IPS-NIHi11 (cell line): ENCODE measurements around the gene NACC2.
"Not testable (repeated sequence)": the region's sequence is repeated elsewhere in the genome, so short reads cannot be mapped to it uniquely, and the experiment has no call there.

Experiments
- DNase-seq: peaks from one replicate; pipeline ENCODE4 v3.0.0; 2012; ENCODE audit warnings: mixed read lengths, low spot score

The NACC2 gene

DNA sequence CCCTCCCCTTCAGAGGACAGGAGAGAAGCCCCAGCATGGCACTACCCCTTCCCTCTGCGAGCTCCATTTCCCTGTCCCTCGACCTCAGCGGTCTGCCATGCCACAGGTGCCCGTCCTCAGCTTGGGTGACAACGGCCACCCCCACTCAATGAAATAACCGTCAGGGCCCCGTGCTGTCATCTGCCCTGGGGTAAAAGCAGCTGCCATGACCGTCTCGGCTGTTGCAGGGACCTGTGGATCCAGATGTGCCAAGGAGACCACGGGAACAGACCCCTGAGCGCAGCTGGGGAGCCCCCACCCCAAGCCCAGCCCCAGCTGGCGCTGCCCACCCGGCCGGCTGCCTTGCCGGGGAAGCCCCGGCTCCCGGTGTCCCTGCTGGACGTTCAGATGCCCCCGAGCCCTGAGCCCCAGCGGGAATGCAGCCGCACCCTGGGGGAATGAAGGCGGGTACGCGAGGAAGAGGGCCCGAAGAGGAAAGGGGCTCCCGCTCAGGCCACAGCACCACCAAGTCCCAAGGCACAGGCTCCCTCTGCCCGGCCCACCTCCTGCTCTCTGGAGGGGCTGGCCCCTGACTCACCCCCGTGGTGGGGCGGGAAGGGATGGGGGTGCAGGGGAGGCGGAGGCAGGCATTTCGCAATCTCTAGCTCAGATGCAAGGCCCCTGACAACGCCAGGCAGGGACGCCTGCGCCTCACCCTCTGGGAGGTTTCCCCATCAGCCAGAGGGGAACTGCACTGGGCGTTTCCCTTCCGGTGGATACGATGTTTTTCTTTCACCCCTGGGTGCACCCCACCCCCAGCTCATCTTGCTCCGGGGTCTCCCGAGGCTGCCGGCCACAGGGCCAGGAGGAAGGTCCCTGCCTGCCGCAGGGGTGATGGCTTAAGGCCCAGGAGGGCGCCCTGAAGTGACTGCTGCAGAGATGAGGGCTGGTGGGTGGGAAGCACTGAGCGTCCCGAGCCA is 49.2 kb downstream of the NACC2 start:
- DNase-seq, result no peak

GRCh38 chr9:136044971-136045594 is 50.0 kb downstream of the NACC2 start:
- DNase-seq, result no peak

GRCh38 chr9:136044207-136044970 is 50.7 kb downstream of the NACC2 start:
- DNase-seq, result no peak

DNA sequence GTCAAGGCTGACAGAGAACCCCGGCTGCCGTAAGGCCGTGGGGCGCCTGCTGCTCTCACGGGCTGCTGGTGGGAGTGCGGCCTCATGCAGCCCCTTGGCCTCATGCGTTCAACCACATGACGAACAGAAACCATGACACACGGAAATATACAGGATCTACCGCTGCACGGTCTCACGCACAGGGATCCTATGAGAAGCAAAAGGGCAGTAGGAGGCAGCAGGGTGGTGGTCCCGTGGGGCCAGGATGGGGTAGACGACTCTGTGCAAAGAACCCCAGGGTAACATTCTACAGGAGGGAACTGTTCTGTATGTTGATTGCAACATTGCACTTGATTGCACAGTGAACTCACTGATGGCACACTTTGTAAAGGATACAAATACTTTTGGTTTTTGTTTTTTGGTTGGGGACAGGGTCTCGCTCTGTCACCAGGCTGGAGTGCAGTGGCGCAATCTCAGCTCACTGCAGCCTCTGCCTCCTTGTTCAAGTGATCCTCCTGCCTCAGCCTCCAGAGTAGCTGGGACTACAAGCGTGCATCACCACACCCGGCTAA is 51.6 kb downstream of the NACC2 start:
- no peak for DNase-seq

DNA sequence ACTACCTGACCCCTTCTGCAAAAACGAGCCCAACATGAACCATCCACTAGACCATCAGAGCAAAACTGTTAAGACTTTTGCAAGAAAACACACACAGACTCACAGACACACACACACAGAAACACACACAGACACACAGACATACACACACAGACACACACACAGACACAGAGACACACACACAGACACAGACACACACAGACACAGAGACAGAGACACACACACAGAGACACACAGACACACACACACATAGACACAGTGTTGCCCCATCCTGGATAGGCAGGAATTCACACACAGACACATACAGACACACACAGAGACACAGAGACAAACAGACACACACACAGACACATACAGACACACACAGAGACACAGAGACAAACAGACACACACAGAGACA is 52.5 kb downstream of the NACC2 start:
- DNase-seq, result no peak

DNA sequence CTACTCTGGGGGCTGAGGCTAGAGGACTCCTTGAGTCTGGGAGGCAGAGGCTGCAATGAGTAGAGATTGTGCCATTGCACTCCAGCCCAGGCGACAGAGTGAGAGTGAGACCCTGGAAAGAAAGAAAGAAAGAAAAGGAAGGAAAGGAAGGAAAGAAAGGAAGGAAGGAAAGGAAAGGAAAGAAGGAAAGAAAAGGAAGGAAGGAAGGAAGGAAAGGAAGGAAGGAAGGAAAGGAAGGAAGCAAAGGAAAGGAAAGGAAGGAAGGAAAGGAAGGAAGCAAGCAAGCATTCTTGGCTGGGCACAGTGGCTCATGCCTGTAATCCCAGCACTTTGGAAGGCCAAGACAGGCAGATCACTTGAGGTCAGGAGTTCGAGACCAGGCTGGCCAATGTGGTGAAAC is 54.2 kb downstream of the NACC2 start:
- not testable (repeated sequence) for DNase-seq

GRCh38 chr9:136039488-136039887 is 55.6 kb downstream of the NACC2 start:
- no peak for DNase-seq

DNA sequence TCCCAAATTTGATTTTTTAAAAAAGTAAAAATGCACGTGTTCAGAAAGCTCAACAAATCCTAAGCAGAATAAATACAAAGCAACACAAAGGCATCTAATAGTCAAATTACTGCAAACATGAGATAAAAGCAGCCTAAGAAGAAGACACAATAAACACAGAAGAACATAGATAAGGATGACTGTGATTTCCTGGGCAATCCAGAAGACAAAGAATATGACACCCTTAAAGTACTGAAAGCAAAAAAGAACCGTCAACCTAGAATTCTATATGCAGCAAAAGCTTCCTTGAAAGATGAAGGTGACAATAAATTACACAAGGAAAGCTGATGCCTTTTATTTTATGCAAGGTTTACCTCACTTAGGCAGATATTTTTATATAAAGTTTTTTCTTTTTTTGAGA is 58.2 kb downstream of the NACC2 start:
- DNase-seq, result no peak

DNA sequence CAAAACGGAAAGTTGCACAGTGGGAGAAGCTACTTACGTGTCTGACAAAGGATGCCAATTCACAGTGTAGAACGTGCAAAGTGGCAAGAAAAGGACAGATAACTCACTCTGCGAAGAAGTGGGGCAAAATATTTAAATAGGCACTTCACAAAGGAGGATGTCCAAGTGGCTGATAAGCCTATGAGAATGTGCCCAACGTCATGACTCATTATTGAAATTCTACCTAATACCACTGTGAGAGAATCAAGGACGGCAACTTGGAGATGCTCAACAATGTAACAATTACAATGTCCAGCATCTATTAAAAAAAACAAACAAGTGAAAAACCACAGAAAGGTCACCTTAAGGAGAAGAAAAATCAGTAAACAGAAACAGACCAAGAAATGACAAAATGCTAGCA is 59.0 kb downstream of the NACC2 start:
- DNase-seq, result no peak

DNA sequence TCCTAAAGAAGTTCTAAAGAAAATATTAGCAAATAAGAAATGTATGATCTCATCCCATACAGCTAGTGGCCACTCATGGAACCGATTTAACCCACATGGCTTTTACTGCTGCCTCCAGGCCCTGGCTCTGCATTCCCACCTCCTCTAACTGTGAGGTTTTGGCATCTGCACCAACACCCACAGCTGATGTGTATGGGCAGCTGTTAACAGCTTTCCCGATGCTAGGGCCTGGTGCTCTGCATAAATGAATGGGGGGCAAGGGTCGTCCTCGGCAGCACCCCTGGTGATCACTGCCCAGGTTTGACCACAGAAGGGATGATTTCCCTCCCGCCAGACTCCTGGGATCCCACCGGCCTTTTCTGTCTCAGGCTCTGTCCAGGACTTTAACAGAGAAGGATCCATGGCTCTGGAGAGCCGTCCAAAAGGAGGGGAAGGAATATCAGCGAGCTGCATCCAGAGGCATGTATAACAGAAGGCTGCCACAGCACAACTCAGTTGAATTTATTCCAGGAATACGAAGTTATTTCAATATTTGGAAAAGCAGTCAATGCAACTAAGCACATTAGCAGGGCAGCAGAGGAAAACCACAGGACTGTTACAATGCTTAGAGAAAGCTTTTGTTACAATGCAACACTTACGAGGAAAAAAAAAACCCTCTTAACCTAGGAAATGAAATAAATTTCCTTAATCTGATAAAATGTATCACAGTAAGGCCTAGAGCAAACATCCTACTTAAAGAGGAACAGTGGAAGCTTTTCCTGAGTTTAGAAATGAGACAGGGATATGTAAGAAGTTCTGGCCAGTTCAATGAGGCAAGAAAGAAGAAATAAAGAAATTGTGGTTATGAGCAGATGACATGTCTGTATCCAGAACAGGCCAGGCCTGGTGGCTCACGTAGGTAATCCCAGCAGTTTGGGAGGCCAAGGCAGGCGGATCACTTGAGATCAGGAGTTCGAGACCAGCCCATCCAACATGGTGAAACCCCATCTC is 63.1 kb downstream of the NACC2 start:
- peak; percentile 6 for DNase-seq

DNA sequence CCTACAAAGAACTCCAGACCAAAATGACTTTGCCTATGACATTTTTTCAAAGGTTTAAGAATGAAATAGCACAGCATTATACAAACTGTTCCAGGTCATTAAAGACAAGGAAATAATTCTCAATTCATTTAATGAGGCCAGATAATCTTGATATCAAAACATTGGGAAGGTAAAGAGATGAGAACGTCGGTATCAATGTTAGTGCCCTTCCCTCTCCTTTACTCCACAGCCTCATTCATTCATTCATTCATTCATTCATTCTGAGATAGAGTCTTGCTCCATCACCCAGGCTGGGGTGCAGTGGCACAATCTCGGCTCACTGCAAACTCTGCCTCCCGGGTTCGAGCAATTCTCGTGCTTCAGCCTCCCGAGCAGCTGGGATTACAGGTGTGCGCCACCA is 64.0 kb downstream of the NACC2 start:
- no peak for DNase-seq

GRCh38 chr9:136029556-136029955 is 65.5 kb downstream of the NACC2 start:
- no peak for DNase-seq

- DNase-seq, result no peak
Observed at GRCh38 chr9:136028760-136029470, 66.2 kb downstream of the NACC2 start.

- DNase-seq, result not testable (repeated sequence)
Observed at GRCh38 chr9:136026943-136027289, 68.2 kb downstream of the NACC2 start.

DNA sequence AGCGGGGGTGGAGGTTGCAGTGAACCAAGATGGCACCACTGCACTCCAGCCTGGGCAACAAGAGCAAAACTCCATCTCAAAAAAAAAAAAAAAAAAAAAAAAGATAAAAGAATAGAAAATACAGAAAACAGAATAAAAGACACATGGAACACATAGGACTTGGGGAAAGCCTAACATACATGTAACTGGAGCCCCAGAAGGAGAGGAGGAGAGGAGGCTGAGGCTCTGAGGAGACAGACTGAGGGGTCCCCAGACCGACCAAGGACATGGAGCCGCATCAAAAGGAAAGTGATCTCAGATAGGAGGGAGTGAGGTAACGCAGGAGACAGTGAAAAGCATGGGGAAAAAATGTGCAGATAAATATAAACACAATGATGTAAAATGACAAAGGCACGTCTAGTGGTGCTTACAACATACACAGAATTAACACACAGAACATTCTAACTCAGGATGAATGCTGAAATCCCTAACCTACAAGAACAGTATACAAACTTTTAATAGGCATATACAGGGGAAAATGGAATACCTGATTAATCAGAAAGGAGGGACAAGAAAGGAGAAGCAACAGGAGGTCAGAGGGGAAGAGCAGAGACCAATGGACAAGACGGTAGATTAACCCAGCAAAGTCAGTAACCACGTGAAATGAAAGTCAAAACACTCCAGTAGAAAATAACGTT is 68.7 kb downstream of the NACC2 start:
- no peak for DNase-seq

DNA sequence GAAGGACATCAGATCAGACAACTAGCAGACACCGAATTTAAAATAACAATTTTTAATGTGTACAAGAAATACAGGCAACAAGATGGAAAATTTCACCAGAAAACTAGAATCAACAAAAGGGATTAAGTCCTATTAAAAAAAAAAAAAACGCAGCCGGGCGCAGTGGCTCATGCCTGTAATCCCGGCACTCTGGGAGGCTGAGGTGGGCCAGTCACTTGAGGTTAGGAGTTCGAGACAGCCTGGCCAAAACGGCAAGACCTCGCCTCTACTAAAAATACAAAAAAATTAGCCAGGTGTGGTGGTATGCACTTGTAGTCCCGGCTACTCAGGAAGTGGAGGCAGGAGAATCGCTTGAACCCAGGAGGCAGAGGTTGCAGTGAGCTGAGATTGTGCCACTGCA is 69.6 kb downstream of the NACC2 start:
- DNase-seq, result no peak

DNA sequence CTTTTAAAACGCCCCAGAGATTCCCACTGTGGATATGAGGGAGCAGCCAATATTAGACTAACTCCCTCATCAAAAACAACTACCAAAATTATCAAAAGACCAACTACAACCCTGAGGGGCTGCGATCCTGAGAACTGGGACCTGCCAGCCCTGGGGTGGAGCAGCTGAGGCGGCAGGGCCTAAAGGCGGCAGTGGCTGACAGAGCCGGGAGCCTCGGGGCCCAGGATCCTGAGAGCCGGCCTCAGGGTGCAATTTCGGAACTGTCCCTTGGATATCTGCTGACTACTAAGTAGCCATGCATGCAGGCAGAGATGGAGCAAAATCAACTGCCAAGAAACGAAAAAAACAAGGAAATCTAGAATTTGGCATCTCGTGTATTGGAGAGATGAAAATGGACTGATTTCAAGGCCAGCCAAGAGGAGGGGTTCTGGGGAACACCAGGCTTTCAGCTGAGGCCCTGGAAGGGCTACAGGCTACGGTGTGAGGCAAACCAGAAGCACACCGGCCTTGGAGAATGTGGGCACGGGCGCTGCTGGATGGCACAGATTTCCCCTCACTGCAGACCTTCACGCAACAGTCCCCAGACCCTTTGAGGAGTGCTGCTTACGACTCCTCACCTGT is 70.3 kb downstream of the NACC2 start:
- peak; percentile 15 for DNase-seq

- no peak for DNase-seq
Observed at GRCh38 chr9:136024286-136024685, 70.8 kb downstream of the NACC2 start.

GRCh38 chr9:136023410-136024225 is 71.5 kb downstream of the NACC2 start:
- DNase-seq, result no peak
